ENCODE results near the gene LEMD2. TPM values are rescaled to one million over a fixed set of nuclear protein-coding genes. Genes with fewer than 3 reads are reported as not detected.

Gene LEMD2
- polyA plus RNA-seq, 1 donor: 33.2 TPM

DNA sequence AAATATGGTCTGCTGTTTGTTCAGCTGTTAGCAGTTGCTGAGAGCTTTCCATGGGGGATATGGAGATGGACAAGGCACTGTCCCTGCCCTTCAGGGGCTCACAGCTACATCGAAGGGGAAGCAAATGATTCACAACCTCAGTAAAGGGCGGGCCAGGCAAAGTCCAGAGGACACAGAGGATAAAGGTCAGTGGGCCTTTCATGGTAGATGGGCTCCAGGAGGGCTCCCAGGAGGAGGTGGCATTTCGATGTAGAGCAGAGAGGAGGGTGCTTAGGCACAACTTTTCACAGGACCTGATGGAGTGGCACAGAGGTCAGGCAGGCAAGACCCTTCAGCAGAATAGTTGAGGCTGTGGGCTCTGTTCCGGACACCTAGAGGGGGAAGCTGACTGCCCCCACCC, 30.1 kb upstream of the LEMD2 start:
- DNase-seq (ENCODE audit: low read depth): no peak

DNA sequence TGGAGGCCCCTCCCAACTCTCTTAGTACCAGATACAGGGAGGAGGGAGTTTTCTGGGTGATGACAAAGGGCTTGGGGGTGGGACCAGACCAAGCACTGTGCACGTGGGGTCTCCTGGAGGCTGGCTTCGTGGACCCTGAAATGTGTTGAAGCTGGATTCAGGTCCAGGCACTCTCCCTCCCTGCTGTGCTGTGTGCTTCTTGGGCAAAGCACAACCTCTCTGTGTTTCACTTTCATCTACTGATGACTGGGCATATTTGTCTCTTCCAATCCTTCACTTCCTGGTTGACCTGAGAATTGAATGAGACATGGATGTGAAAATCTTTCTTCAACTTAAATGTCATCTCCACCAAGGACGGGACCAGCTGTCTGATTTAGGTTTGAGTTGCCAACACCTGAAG, 29.4 kb upstream of the LEMD2 start:
- no peak for DNase-seq (ENCODE audit: low read depth)

- no peak for DNase-seq (ENCODE audit: low read depth)
Observed at GRCh38 chr6:33817489-33817888, 28.6 kb upstream of the LEMD2 start.

GRCh38 chr6:33816911-33817310, 28.0 kb upstream of the LEMD2 start:
- DNase-seq (ENCODE audit: low read depth): no peak

DNA sequence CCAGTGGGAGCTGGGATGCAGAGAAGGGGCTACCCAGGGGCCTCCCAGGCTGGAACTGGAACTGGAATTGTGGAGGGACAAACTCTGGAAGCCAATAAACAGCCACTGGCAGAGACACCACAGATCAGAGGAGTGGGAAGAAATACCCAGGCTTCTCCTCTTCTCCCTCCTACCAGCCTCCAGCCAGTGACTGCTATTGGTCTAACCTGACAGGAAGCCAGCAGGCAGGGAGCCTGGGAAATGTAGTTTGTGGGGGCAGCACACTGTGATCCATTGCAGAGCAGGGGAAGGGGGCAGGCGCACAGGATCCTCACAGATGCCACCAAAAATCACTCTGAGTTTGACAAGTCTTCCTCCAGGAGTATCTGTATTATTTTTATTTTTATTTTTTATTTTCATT, 26.9 kb upstream of the LEMD2 start:
- DNase-seq (ENCODE audit: low read depth): no peak

- DNase-seq (ENCODE audit: low read depth): no peak
Observed at GRCh38 chr6:33813990-33814985, 25.4 kb upstream of the LEMD2 start.

DNA sequence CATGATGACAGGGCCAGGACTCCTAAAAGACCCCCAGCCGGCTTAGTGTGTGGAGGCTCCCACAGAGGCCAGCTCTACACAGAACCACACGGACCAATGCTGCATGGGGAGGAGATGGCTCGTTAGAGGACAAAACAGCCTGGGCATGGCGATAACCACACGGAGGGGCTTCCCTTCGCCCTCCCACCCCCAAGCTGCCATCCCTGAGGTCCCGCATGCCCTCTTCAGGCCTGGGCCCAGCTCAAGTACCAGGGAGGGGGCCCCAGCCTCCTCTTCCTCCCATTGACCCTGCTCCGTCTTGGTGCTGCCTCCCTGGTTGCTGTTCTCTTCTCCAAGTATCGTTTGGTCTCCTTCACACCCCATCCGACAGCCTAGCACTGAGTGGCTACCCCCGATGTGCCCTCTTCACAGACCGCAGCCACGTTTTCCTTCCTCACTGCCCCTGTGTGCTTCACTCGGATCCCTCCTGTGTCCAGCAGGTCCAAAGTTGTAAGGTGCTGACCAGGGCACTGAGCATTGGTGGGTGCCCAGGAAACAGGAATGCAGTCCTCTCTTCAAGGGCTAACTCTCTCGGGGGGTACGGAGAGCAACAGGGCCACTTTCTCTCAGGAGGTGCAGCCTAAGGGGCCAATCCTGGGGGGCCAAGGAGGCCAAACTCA, 24.4 kb upstream of the LEMD2 start:
- no peak for DNase-seq (ENCODE audit: low read depth)

- DNase-seq (ENCODE audit: low read depth): no peak
Observed at GRCh38 chr6:33812669-33813068, 23.7 kb upstream of the LEMD2 start.

DNA sequence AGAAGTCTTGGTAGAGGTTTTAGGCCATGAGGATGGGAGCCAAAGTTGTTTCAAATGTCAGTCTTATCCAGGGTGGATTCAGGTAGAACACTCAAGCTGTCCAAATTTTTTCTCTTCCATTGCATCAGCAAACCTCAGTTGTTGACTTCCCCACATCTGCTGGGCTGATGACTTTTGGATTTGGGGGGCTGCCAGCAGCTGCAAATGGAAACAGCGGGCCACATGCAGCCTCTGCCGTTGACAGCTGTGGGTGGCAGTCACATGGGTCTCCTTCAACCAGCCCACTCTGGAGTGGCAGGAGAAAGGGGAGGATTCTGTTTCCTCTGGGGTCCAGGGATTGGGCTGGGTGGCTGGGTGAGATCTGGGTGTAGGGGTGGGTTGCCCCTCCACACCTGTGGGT, 20.7 kb upstream of the LEMD2 start:
- DNase-seq (ENCODE audit: low read depth): no peak

- no peak for DNase-seq (ENCODE audit: low read depth)
Observed at GRCh38 chr6:33808641-33809180, 19.8 kb upstream of the LEMD2 start.

DNA sequence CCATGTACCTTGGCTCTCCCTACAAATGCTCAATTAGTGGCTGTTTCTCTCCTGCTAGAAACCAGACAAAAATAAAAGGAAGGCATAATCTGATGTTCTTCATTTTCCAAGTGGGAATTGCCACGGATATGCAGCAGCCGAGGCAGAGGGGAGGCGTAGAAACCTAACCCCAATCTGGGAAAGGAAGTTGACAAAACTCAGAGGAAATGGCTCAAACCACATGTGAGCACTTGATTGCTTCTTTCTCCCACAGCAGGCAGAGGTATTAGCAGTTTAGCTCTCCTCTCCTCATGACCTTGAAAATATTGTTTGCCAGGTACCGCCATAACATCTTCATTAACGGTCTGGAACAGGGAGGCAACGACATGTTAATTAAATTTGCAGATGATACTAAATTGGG, 18.7 kb upstream of the LEMD2 start:
- DNase-seq (ENCODE audit: low read depth): no peak

DNA sequence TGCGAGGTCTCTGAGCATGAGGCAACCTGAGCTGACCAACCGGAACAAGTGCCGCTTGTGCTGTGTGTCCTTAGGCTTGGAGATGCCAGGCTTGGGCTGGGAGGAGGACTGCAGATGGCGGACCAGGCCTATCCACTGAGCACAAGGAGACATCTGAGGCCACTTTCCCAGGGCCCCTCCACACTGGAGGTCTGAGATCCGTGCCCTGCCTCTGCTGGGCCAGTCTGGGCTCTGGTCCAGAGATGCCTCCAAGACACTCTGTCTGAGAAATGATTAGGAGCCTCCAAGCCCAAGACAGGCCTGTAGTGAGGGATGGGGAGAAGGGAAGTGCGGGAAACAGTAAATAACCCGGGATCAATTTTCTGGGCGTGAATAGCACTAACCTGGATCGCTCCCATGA, 17.9 kb upstream of the LEMD2 start:
- DNase-seq (ENCODE audit: low read depth): no peak

- DNase-seq (ENCODE audit: low read depth): no peak
Observed at GRCh38 chr6:33803571-33804053, 14.7 kb upstream of the LEMD2 start, which contains the start of gene MLN. Gene MLN (minus strand): TSS chr6:33804003. CDS start chr6:33801163, 2,840 bp downstream.

GRCh38 chr6:33802186-33802958, 13.4 kb upstream of the LEMD2 start:
- no peak for DNase-seq (ENCODE audit: low read depth)

DNA sequence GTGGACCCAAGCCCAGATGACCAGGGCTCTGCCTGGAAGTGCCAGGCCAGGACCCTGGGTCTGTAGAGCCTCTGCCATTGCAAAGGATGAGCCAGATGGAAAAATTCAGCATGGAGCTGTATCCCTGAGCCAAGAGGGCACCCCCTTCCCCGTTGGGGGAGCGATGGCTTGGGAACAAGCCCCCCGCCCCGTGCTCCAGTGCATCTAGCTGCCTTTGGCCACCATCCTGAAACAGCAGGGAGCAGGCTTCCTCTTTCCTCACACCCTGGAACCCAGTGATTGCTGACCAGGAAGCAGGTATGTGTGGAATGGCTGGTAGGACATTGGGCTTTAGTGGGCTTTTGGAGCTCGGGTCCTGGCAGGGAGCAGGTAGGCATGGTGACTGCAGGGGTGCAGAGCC, 12.7 kb upstream of the LEMD2 start:
- DNase-seq (ENCODE audit: low read depth): no peak

DNA sequence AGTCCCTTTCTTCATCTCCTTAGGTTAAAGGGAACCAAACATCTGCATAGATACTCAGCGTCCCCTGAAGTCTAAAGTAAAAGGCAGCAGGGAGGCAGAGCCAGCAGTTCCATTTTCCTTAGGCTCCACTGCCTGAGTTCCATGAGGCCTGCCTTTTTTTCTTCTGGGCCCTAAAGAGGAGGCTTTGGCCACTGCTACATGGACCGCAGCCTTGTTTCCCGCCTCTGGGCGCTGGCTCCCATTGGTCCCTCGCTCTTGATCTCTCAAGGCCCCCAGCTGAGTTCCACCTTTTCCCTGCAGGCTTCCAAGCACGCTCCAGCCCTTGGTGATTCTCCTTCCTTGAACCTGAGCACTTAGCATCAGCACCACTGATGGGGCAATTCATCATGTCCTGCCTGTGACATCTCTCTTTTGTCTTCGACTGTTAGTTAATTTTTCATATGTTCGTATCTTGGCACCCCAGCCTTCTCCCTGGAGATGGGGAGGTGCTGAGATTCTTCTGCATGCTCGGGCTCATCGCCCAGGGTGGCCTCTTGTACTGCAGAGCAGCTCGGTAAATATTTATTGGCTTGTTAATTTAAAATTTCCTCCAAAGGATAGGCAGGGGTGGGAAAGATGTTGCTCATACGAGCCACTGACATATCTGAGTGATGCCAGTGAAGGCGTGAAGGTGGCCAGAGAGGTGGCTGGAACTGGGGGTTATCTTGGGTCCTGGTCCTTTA, 11.5 kb upstream of the LEMD2 start:
- no peak for DNase-seq (ENCODE audit: low read depth)

GRCh38 chr6:33799454-33800113, 10.7 kb upstream of the LEMD2 start:
- DNase-seq (ENCODE audit: low read depth): no peak

DNA sequence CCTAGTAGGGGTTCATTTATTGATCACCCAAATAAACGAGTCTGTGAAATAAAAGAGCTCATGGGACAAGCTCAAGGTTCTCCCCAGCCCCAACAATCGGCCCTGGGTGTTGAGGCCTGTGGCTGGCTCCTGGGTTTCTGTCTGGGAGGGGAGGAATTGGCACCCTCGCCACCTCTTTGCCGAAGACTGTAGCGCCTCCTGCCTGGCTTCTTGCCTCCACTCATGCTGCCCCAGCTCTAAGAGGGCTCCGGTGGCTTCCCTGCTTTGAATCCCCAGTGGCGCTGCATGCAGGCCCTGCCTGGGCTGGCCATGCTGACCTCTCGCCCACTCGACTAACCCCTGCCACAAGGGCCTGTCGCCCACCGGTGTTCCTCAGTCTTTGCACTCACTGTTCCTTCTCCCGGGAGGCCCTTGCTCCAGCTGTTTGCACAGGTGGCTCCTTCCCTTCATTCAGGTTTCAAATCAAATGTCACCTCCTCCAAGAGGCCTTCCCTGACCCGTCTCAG, 9.5 kb upstream of the LEMD2 start:
- DNase-seq (ENCODE audit: low read depth): no peak

- DNase-seq (ENCODE audit: low read depth): no peak
Observed at GRCh38 chr6:33797626-33798342, 8.9 kb upstream of the LEMD2 start.
